Measurements from ENCODE around the gene UTP18.

DNA sequence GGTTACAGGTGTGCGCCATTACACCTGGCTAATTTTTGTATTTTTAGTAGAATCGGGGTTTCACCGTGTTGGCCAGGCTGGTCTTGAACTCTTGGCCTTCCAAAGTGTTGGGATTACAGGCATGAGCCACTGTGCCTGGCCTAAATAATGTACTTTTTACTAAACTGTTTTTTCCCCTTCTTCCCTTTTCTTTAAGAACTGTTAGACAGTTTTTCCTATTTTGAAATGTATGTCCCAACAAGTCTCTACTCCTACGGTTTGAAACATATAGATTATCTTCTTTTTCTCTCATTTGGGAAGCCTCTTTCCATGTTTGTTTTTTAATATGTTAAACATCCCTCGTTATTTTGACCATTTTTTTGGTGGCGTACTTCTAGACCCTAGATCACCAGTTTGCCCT, 9.6 kb downstream of the UTP18 start:
- TF ChIP-seq NFE2L2 (IDR thresholded peaks at IDR 0.05; ENCODE audit: low read length): no peak
- no peak for TF ChIP-seq POLR2A (IDR thresholded peaks at IDR 0.05; ENCODE audit: insufficient read depth in 1 of 2, low read depth in 2 of 2, low read length in 2 of 2)
- TF ChIP-seq, protein P1, sequence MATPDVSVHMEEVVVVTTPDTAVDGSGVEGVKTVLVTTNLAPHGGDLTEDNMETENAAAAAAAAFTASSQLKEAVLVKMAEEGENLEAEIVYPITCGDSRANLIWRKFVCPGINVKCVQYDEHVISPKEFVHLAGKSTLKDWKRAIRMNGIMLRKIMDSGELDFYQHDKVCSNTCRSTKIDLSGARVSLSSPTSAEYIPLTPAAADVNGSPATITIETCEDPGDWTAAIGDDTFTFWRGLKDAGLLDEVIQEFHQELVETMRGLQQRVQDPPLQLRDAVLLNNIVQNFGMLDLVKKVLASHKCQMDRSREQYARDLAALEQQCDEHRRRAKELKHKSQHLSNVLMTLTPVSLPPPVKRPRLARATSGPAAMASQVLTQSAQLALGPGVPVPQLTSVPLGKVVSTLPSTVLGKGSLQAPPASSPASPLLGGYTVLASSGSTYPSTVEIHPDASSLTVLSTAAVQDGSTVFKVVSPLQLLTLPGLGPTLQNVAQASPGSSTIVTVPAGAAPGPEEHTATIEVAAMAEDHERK (CRISPR knock-in tag; IDR thresholded peaks at IDR 0.05; ENCODE audit: low read depth): no peak
- TF ChIP-seq SIX4 (CRISPR knock-in tag; IDR thresholded peaks at IDR 0.05): no peak
- no peak for TF ChIP-seq NR1H2 (CRISPR knock-in tag; IDR thresholded peaks at IDR 0.05; ENCODE audit: borderline replicate concordance, low read depth)
- TF ChIP-seq ZFP36L1 (CRISPR knock-in tag; IDR thresholded peaks at IDR 0.05): no peak
- TF ChIP-seq, protein P2, sequence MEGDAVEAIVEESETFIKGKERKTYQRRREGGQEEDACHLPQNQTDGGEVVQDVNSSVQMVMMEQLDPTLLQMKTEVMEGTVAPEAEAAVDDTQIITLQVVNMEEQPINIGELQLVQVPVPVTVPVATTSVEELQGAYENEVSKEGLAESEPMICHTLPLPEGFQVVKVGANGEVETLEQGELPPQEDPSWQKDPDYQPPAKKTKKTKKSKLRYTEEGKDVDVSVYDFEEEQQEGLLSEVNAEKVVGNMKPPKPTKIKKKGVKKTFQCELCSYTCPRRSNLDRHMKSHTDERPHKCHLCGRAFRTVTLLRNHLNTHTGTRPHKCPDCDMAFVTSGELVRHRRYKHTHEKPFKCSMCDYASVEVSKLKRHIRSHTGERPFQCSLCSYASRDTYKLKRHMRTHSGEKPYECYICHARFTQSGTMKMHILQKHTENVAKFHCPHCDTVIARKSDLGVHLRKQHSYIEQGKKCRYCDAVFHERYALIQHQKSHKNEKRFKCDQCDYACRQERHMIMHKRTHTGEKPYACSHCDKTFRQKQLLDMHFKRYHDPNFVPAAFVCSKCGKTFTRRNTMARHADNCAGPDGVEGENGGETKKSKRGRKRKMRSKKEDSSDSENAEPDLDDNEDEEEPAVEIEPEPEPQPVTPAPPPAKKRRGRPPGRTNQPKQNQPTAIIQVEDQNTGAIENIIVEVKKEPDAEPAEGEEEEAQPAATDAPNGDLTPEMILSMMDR (CRISPR knock-in tag; IDR thresholded peaks at IDR 0.05): no peak
- no peak for TF ChIP-seq KLF9 (CRISPR knock-in tag; IDR thresholded peaks at IDR 0.05; ENCODE audit: low read depth)
- no peak for TF ChIP-seq ZNF7 (CRISPR knock-in tag; IDR thresholded peaks at IDR 0.05)
- TF ChIP-seq ZNF274 (CRISPR knock-in tag; IDR thresholded peaks at IDR 0.05): no peak
- no peak for TF ChIP-seq TARDBP (CRISPR knock-in tag; IDR thresholded peaks at IDR 0.05)
- TF ChIP-seq, protein P3, sequence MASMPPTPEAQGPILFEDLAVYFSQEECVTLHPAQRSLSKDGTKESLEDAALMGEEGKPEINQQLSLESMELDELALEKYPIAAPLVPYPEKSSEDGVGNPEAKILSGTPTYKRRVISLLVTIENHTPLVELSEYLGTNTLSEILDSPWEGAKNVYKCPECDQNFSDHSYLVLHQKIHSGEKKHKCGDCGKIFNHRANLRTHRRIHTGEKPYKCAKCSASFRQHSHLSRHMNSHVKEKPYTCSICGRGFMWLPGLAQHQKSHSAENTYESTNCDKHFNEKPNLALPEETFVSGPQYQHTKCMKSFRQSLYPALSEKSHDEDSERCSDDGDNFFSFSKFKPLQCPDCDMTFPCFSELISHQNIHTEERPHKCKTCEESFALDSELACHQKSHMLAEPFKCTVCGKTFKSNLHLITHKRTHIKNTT (CRISPR knock-in tag; IDR thresholded peaks at IDR 0.05): no peak

Measured in HepG2 (cell line).